MV-4-11 (cell line): ENCODE results near the gene OS9.

Source experiments
- DNase-seq: peaks from one replicate; lab custom pipeline; 2025; lab: John Stamatoyannopoulos, UW

OS9 gene

DNA sequence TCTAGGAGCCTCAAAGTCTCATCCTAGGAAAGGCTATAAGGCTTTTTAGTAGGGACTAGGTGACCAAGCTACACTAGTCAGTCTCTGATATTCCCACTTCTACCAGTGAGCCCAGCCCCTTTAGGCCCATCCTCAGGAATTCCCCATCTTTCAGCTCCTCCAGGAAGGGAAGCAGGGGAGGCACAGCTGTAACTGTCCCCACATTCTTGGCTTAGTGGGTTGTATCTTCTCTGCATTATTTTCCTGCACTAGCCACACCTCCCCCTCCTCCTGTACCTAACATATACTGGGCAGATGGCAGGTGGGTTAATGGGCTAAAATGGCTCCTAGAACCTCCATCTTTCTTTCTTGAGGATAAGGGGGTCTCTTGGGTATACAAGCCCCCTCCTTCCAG is 73.4 kb downstream of the OS9 start:
- no peak for DNase-seq

DNA sequence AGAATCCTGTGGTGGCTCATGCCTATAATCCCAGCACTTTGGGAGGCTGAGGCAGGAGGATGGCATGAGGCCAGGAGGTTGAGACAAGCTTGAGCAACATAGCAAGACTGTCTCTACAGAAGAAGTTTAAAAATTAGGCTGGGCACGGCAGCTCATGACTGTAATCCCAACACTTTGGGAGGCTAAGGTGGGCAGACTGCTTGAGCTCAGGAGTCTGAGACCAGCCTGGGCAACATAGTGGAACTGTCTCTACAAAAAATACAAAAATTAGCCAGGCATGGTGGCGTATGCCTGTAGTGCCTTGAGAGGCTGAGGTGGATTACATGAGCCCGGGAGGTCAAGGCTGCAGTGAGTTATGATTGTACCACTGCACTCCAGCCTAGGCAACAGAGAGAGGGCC is 73.9 kb downstream of the OS9 start:
- DNase-seq: no peak

DNA sequence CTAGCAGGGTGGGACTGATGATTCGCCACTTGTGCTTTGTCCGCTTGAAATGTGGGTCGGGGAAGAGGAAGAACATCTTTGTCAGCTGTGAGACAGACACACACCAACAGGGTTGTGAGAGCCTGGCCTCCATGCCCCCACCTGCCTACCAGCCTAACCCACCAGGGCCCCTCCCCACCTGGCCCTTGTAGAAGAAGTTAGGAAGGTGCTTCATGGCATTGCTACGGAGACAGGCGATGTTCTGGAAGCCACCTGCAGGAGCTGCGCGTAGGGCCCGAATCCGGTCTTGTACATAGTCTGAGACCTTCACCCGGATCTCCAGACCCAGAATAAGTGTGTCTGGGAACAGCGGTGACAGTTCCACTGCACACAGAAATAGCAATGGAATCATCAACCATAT is 75.7 kb downstream of the OS9 start:
- DNase-seq: no peak

DNA sequence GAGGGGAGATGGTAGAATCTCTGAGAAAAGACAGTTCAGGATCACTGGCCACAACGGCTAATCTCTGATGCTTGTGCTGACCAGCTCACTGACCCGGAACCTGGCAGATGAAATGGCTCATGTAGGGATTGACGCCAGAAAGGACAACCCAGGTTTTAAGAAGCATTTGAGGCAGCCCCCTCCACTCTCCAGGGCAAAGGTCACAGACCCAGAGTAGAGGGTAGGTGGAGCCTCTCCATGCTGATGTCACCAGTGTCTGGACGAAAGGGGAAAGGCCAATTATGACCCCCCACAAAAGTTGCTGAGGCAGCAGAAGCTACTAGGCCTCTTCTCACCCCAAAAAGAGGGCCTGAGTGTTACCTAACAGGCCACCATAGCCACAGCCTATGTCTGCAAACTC is 76.8 kb downstream of the OS9 start:
- no peak for DNase-seq
